Thoracic aorta endothelial cell (primary cell): ENCODE data around the gene DZANK1. TPM values are rescaled to one million over a fixed set of nuclear protein-coding genes. Genes with fewer than 3 reads are reported as not detected.

Experiments used
- small RNA-seq: library from RNA; depleted of rRNA; stranded (forward); fragments of <200 nt; gene quantifications from one replicate; pipeline ENCODE3, GENCODE V24; 2012
- total RNA-seq: library from RNA; depleted of rRNA; stranded (reverse); fragments of >200 nt; gene quantifications from 2 replicates; pipeline ENCODE4 v1.2.3, GENCODE V29; 2012

The DZANK1 gene
- total RNA-seq, result 0.93 and 1.2 TPM in 2 replicates

GRCh38 chr20:18466894-18467730, at the start of gene DZANK1, which contains the start of gene POLR3F:
TSS of gene DZANK1 (minus strand) at chr20:18467030. CDS start at chr20:18465358, 1,672 bp downstream.
TSS of gene POLR3F (plus strand) at chr20:18467390. CDS start at chr20:18467507, 117 bp downstream.

GRCh38 chr20:18507218-18508191, 40.7 kb upstream of the DZANK1 start, which contains the start of gene SEC23B:
TSS of gene SEC23B (plus strand) at chr20:18507940. CDS start at chr20:18510836, 2,896 bp downstream.

DNA sequence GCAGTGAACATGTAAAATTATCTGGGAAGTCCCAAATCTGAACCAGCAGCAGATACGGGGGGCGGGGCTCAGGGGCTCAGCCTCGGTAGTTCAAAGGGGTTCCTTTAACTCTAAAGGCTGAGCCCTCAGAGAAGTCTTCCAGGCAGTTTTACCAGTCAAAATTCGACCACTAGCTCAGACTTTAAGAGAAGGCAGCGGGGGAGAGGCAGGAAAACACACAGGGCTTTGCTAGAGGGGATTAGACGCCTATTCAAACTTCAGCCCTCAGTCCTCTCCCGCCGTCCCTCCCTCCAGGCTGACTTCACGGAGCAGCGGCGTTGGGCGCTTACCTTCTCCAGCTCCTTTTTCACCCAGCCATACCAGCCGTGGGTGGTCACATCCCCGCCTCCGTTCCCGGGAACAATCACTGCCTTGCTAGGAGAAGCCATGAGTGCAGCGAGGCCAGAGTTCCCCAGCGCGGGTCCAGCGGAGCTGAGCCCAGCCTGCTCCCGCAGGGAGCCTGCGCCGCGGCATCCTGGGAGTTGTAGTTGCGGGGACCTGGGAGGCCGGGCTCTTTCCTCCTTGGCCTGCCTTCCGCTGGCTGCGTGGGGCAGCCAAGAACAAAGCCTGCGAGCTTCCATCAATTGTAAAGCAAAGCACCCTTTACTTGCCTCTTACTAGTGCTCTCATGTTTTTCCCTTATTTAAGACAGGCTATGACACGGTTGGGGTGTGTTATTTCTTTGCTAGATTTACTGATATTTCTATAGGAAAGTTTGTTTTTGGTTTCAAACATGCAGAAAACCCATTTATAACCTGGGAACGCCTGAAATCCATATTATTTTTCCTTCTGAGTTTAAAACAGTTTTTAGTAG, 30.1 kb upstream of the DZANK1 start, which contains the start of gene RBBP9:
RBBP9 (minus strand) TSS at position 486 of the 853 bp plus-strand sequence; CDS start at position 428, 58 bp downstream.

Small RNAs within 50 kb of the gene (small RNA-seq; reads per million reads assigned to genes)
- gene MIR3192 (not detected), gene RNA5SP476 (not detected)

Other genes starting within 250 kb of the DZANK1 start
- gene ZNF133, start 178.5 kb downstream of the DZANK1 start, total RNA-seq, result 8.4 and 10.6 TPM in 2 replicates
- 16.5 and 17.7 TPM in 2 replicates for gene POLR3F, start 360 bp upstream of the DZANK1 start, total RNA-seq
- gene RBBP9, start 30.2 kb upstream of the DZANK1 start, total RNA-seq, result 17.7 and 19.9 TPM in 2 replicates
- 47.2 and 48.9 TPM in 2 replicates for gene SEC23B, start 40.9 kb upstream of the DZANK1 start, total RNA-seq
- 61.2 and 77.2 TPM in 2 replicates for gene SMIM26, start 100.4 kb upstream of the DZANK1 start, total RNA-seq
- gene DTD1, start 121.0 kb upstream of the DZANK1 start, total RNA-seq, result 68.9 and 82.0 TPM in 2 replicates